OCI-LY1 (cell line): ENCODE data around the gene GPR3.

Experiments used
- H2AFZ ChIP-seq: fragments of 200-600 bp; sonication (generic), shearing (Covaris generic); 2 replicates; pipeline ENCODE4 v1.6.0; 2014; ENCODE audit warnings: antibody characterized with exemption, mild to moderate bottlenecking, low read length
- H3F3A ChIP-seq: fragments of 200-600 bp; sonication (generic), shearing (Covaris generic); 2 replicates; pipeline ENCODE4 v1.6.0; 2014; ENCODE audit warnings: mild to moderate bottlenecking, antibody characterized with exemption, low read length, moderate library complexity; ENCODE audit not compliant: insufficient read depth
- H3K27ac ChIP-seq: fragments of 200-600 bp; sonication (generic); 2 replicates; pipeline ENCODE4 v1.5.1; 2014; ENCODE audit warnings: low read length, mixed run types, mild to moderate bottlenecking, low read depth; ENCODE audit not compliant: poor library complexity, severe bottlenecking
- H3K27me3 ChIP-seq: fragments of 200-600 bp; sonication (generic); 2 replicates; pipeline ENCODE4 v1.6.0; 2014; ENCODE audit warnings: antibody characterized with exemption, mild to moderate bottlenecking, low read length, moderate library complexity; ENCODE audit not compliant: insufficient read depth
- H3K36me3 ChIP-seq: fragments of 200-600 bp; sonication (generic); 2 replicates; pipeline ENCODE4 v1.6.1; 2014; ENCODE audit warnings: mild to moderate bottlenecking, antibody characterized with exemption, low read length, moderate library complexity, mixed read lengths; ENCODE audit not compliant: insufficient read depth
- H3K4me1 ChIP-seq: fragments of 200-600 bp; sonication (generic); 2 replicates; pipeline ENCODE4 v1.5.1; 2014; ENCODE audit warnings: mild to moderate bottlenecking, low read length, moderate library complexity; ENCODE audit not compliant: insufficient read depth, severe bottlenecking
- H3K4me2 ChIP-seq: fragments of 200-600 bp; sonication (generic), shearing (Covaris generic); 2 replicates; pipeline ENCODE4 v1.6.1; 2014; ENCODE audit warnings: low read length
- H3K4me3 ChIP-seq: fragments of 200-600 bp; sonication (generic); 2 replicates; pipeline ENCODE4 v1.5.1; 2014; ENCODE audit warnings: low read length, low read depth, mild to moderate bottlenecking, mixed read lengths; ENCODE audit not compliant: poor library complexity, severe bottlenecking
- H3K79me2 ChIP-seq: fragments of 200-600 bp; shearing (Covaris generic); 2 replicates; pipeline ENCODE4 v1.6.1; 2016; ENCODE audit warnings: mixed run types, low read length, mixed read lengths; ENCODE audit not compliant: insufficient read depth
- H3K9ac ChIP-seq: fragments of 200-600 bp; sonication (generic), shearing (Covaris generic); 2 replicates; pipeline ENCODE4 v1.6.1; 2014; ENCODE audit warnings: mild to moderate bottlenecking, low read length, mixed read lengths
- H3K9me2 ChIP-seq: fragments of 200-600 bp; sonication (generic), shearing (Covaris generic); 2 replicates; pipeline ENCODE4 v1.6.1; 2014; ENCODE audit warnings: low read depth, mild to moderate bottlenecking, low read length, mixed read lengths
- H3K9me3 ChIP-seq: fragments of 200-600 bp; shearing (Covaris generic); 2 replicates; pipeline ENCODE4 v1.6.1; 2014; ENCODE audit warnings: low read length, mixed read lengths
- H4K20me1 ChIP-seq: fragments of 200-600 bp; sonication (generic), shearing (Covaris generic); 2 replicates; pipeline ENCODE4 v1.6.0; 2016; ENCODE audit warnings: mild to moderate bottlenecking, low read length; ENCODE audit not compliant: insufficient read depth
- CTCF ChIP-seq: fragments of 200-600 bp; sonication (generic), shearing (Covaris generic); IDR thresholded peaks from 2 replicates; pipeline ENCODE4 v1.5.1; 2017; ENCODE audit warnings: mild to moderate bottlenecking, antibody characterized with exemption, low read length, moderate library complexity, mixed read lengths
- EZH2 ChIP-seq: fragments of 200-600 bp; sonication (generic), shearing (Covaris generic); IDR thresholded peaks from 2 replicates; pipeline ENCODE4 v1.8.0; 2017; ENCODE audit warnings: borderline replicate concordance, mixed run types, mild to moderate bottlenecking, antibody characterized with exemption, low read length, moderate library complexity, mixed read lengths

GPR3 gene

DNA sequence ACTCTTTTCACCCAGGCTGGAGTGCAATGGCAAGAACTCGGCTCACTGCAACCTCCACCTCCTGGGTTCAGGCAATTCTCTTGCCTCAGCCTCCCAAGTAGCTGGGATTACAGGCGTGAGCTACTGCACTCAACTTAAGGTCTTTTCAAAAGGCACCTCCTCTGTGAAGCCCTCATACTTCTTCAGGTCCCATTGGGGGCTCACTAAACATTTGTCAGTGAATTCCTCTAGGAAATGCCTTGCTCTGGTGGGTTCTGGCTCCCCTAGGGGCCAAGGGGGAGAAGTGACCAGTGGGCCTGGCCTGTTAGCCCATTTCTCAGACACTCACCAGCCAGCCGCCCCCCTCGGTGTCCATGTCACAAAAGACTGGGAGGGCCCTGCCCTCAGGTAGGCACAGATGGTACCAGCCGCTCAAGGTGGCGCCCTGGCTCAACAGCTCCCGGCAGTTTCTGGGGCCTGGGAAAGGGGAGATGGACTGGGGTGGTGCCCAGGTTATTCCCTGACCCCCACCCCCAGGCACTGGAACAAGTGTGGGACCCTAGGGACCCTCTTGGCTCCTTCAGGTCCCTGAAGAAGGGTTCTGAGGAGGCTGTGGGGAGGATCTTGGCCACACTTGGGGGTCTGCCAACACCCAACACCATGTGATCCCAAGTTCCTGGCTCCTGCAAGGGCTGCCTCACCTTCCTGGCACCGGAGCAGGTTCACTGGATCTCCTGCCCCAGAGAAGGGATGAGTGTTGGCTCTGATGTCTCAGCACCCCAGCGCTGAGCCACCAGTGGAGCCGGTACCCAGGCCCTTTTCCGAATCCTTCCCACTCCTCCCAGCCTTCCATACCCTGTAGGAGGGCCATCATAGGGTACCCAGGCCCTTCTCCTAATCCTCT is 19.4 kb upstream of the GPR3 start:
- TF ChIP-seq EZH2 (no peak), CTCF (no peak; the same call in 1 of the 2 replicates)
- no peaks in the 10 kb centered on the region for H4K20me1 ChIP-seq
- no peaks in the 10 kb centered on the region for H3F3A ChIP-seq
- H3K27me3 ChIP-seq, result 0 out of 2 replicates have a peak, but pooled peaks cover 5% of the 10 kb centered on the region
- no peak overlapping the region for H3K4me2 ChIP-seq
- no peak overlapping the region for H3K4me3 ChIP-seq
- H3K79me2 ChIP-seq, result no peaks in the 10 kb centered on the region
- H3K36me3 ChIP-seq, result no peaks in the 10 kb centered on the region
- H3K9me2 ChIP-seq, result no peaks in the 10 kb centered on the region
- H3K4me1 ChIP-seq, result peaks cover 4% of the 10 kb centered on the region
- H3K27ac ChIP-seq, result no peak overlapping the region
- no peaks in the 10 kb centered on the region for H3K9me3 ChIP-seq
- H3K9ac ChIP-seq, result no peak overlapping the region
- H2AFZ ChIP-seq, result no peak overlapping the region

- no peaks in the 10 kb centered on the region for H4K20me1 ChIP-seq
- H3K9me2 ChIP-seq, result no peaks in the 10 kb centered on the region
- no peak within 1 kb of the TSS for H2AFZ ChIP-seq
- H3K4me3 ChIP-seq, result no peak within 1 kb of the TSS
- H3K9ac ChIP-seq, result no peak within 1 kb of the TSS
- TF ChIP-seq CTCF (no peak), EZH2 (no peak)
- H3K4me2 ChIP-seq, result no peak within 1 kb of the TSS
- H3K79me2 ChIP-seq, result no peaks in the 10 kb centered on the region
- H3K27me3 ChIP-seq, result 0 out of 2 replicates have a peak, but pooled peaks cover 5% of the 10 kb centered on the region
- H3F3A ChIP-seq, result no peaks in the 10 kb centered on the region
- no peak within 1 kb of the TSS for H3K27ac ChIP-seq
- peaks cover 4% of the 10 kb centered on the region for H3K4me1 ChIP-seq
- no peaks in the 10 kb centered on the region for H3K36me3 ChIP-seq
- no peaks in the 10 kb centered on the region for H3K9me3 ChIP-seq
These were observed 17.9 kb upstream of the GPR3 start, which contains the start of gene FCN3 for GRCh38 chr1:27374362-27375086. TSS of gene FCN3 (minus strand) at chr1:27374824. CDS start at chr1:27374818, 6 bp downstream.

GRCh38 chr1:27377760-27378495 is 14.5 kb upstream of the GPR3 start:
- H3K9me3 ChIP-seq, result no peaks in the 10 kb centered on the region
- no peaks in the 10 kb centered on the region for H4K20me1 ChIP-seq
- no peaks in the 10 kb centered on the region for H3K9me2 ChIP-seq
- no peak overlapping the region for H3K27ac ChIP-seq
- no peak overlapping the region for H3K4me2 ChIP-seq
- H3K4me1 ChIP-seq, result no peaks in the 10 kb centered on the region
- no peaks in the 10 kb centered on the region for H3K79me2 ChIP-seq
- H3F3A ChIP-seq, result no peaks in the 10 kb centered on the region
- H3K9ac ChIP-seq, result no peak overlapping the region
- H3K27me3 ChIP-seq, result 0 out of 2 replicates have a peak, but pooled peaks cover 5% of the 10 kb centered on the region
- TF ChIP-seq CTCF (no peak), EZH2 (no peak)
- no peaks in the 10 kb centered on the region for H3K36me3 ChIP-seq
- no peak overlapping the region for H3K4me3 ChIP-seq
- H2AFZ ChIP-seq, result no peak overlapping the region
